MG63 (cell line): ENCODE results near the gene CFAP77. TPM values are rescaled to one million over a fixed set of nuclear protein-coding genes. Genes with fewer than 3 reads are reported as not detected.

ENCODE experiments used
- DNase-seq: peaks from one replicate; pipeline ENCODE4 v3.0.0-alpha.2; 2020
- H3K27me3 ChIP-seq: fragments of 250-450 bp; sonication (Bioruptor Pico); 2 replicates; pipeline ENCODE4 v1.5.1; 2020; ENCODE audit warnings: mild to moderate bottlenecking, moderate library complexity
- H3K36me3 ChIP-seq: fragments of 250-450 bp; sonication (Bioruptor Pico); 2 replicates; pipeline ENCODE4 v1.5.1; 2020; ENCODE audit warnings: mild to moderate bottlenecking, moderate library complexity
- H3K4me3 ChIP-seq: fragments of 250-450 bp; sonication (Bioruptor Pico); 2 replicates; pipeline ENCODE4 v1.5.1; 2020; ENCODE audit warnings: mild to moderate bottlenecking, moderate library complexity
- H3K9me3 ChIP-seq: fragments of 250-450 bp; sonication (Bioruptor Pico); 2 replicates; pipeline ENCODE4 v1.5.1; 2020; ENCODE audit warnings: mild to moderate bottlenecking, moderate library complexity
- total RNA-seq: library from RNA; depleted of rRNA; stranded (reverse); fragments of >200 nt; shearing (Covaris generic); gene quantifications from 2 replicates; pipeline ENCODE4 v1.2.3, GENCODE V29; 2014; ENCODE audit warnings: low replicate concordance

Gene CFAP77
- total RNA-seq, 1 experiment from 2014 or later: not detected

GRCh38 chr9:132401824-132402223 lies 8.2 kb upstream of the CFAP77 start:
- no peaks in the 10 kb centered on the region for H3K27me3 ChIP-seq
- H3K36me3 ChIP-seq: peaks cover 42% of the 10 kb centered on the region
- no peak for DNase-seq
- H3K4me3 ChIP-seq: no peak overlapping the region
- no peaks in the 10 kb centered on the region for H3K9me3 ChIP-seq

- DNase-seq: no peak
- Histone ChIP-seq H3K9me3 (no peaks in the 10 kb centered on the region), H3K27me3 (peaks cover 2% of the 10 kb centered on the region; the same call in 1 of the 2 replicates), H3K4me3 (no peak overlapping the region), H3K36me3 (peaks cover 27% of the 10 kb centered on the region)
Observed at GRCh38 chr9:132404228-132404881, 5.7 kb upstream of the CFAP77 start.

- DNase-seq: peak; percentile 92
- H3K9me3 ChIP-seq: no peaks in the 10 kb centered on the region
- peaks cover 14% of the 10 kb centered on the region for H3K36me3 ChIP-seq
- H3K4me3 ChIP-seq: peak within 1 kb of the TSS; percentile 73
- H3K27me3 ChIP-seq: peaks cover 16% of the 10 kb centered on the region
Observed at GRCh38 chr9:132406554-132407122, 3.4 kb upstream of the CFAP77 start, which contains the start of gene TTF1. Gene TTF1, minus strand, starts transcription at chr9:132406840. Its CDS starts 4,019 bp downstream, at chr9:132402821.

GRCh38 chr9:132407196-132407595 lies 2.8 kb upstream of the CFAP77 start:
- Histone ChIP-seq H3K9me3 (no peaks in the 10 kb centered on the region), H3K36me3 (peaks cover 8% of the 10 kb centered on the region), H3K4me3 (peak overlapping the region; percentile 73), H3K27me3 (peaks cover 22% of the 10 kb centered on the region)
- DNase-seq: no peak

- H3K36me3 ChIP-seq: peaks cover 5% of the 10 kb centered on the region; the same call in 1 of the 2 replicates
- peaks cover 33% of the 10 kb centered on the region for H3K27me3 ChIP-seq
- no peaks in the 10 kb centered on the region for H3K9me3 ChIP-seq
- no peak for DNase-seq
- no peak overlapping the region for H3K4me3 ChIP-seq
Observed at GRCh38 chr9:132408521-132408920, 1.5 kb upstream of the CFAP77 start.

- Histone ChIP-seq H3K36me3 (no peaks in the 10 kb centered on the region), H3K4me3 (no peak overlapping the region), H3K27me3 (peaks cover 54% of the 10 kb centered on the region), H3K9me3 (no peaks in the 10 kb centered on the region)
- DNase-seq: no peak
Observed at GRCh38 chr9:132410642-132411041, 631 bp downstream of the CFAP77 start.

- peak; percentile 27 for DNase-seq
- Histone ChIP-seq H3K4me3 (no peak overlapping the region), H3K27me3 (peaks cover 58% of the 10 kb centered on the region), H3K9me3 (no peaks in the 10 kb centered on the region), H3K36me3 (no peaks in the 10 kb centered on the region)
Observed at GRCh38 chr9:132411091-132411508, 1.1 kb downstream of the CFAP77 start.

GRCh38 chr9:132412089-132412488 lies 2.1 kb downstream of the CFAP77 start:
- H3K27me3 ChIP-seq: peaks cover 65% of the 10 kb centered on the region
- H3K4me3 ChIP-seq: no peak overlapping the region
- peak; percentile 24 for DNase-seq
- no peaks in the 10 kb centered on the region for H3K9me3 ChIP-seq
- H3K36me3 ChIP-seq: no peaks in the 10 kb centered on the region

GRCh38 chr9:132413926-132414325 lies 3.9 kb downstream of the CFAP77 start:
- peaks cover 83% of the 10 kb centered on the region for H3K27me3 ChIP-seq
- no peak for DNase-seq
- H3K4me3 ChIP-seq: no peak overlapping the region
- H3K9me3 ChIP-seq: no peaks in the 10 kb centered on the region
- H3K36me3 ChIP-seq: no peaks in the 10 kb centered on the region

GRCh38 chr9:132414731-132415130 lies 4.7 kb downstream of the CFAP77 start:
- H3K27me3 ChIP-seq: peaks cover 86% of the 10 kb centered on the region
- no peak overlapping the region for H3K4me3 ChIP-seq

GRCh38 chr9:132415181-132415580 lies 5.2 kb downstream of the CFAP77 start:
- no peak for DNase-seq
- H3K27me3 ChIP-seq: peaks cover 84% of the 10 kb centered on the region
- no peaks in the 10 kb centered on the region for H3K9me3 ChIP-seq
- H3K36me3 ChIP-seq: no peaks in the 10 kb centered on the region
- no peak overlapping the region for H3K4me3 ChIP-seq

More at GRCh38 chr9:132414731-132415130, 4.7 kb downstream of the CFAP77 start:
- Histone ChIP-seq H3K9me3 (no peaks in the 10 kb centered on the region), H3K36me3 (no peaks in the 10 kb centered on the region)
- no peak for DNase-seq

- DNase-seq: no peak
- Histone ChIP-seq H3K36me3 (no peaks in the 10 kb centered on the region), H3K4me3 (no peak overlapping the region), H3K27me3 (peaks cover 55% of the 10 kb centered on the region), H3K9me3 (no peaks in the 10 kb centered on the region)
Observed at GRCh38 chr9:132418726-132419363, 8.8 kb downstream of the CFAP77 start.

GRCh38 chr9:132422574-132422973 lies 12.6 kb downstream of the CFAP77 start:
- Histone ChIP-seq H3K27me3 (peaks cover 27% of the 10 kb centered on the region), H3K9me3 (no peaks in the 10 kb centered on the region), H3K36me3 (no peaks in the 10 kb centered on the region), H3K4me3 (no peak overlapping the region)
- DNase-seq: no peak

- DNase-seq: no peak
- H3K36me3 ChIP-seq: no peaks in the 10 kb centered on the region
- peaks cover 19% of the 10 kb centered on the region for H3K27me3 ChIP-seq
- H3K4me3 ChIP-seq: no peak overlapping the region
- no peaks in the 10 kb centered on the region for H3K9me3 ChIP-seq
Observed at GRCh38 chr9:132423503-132423902, 13.5 kb downstream of the CFAP77 start.

- Histone ChIP-seq H3K9me3 (no peaks in the 10 kb centered on the region), H3K27me3 (peaks cover 11% of the 10 kb centered on the region), H3K4me3 (no peak overlapping the region), H3K36me3 (no peaks in the 10 kb centered on the region)
- no peak for DNase-seq
Observed at GRCh38 chr9:132424857-132425674, 15.1 kb downstream of the CFAP77 start.

GRCh38 chr9:132425675-132426062 lies 15.7 kb downstream of the CFAP77 start:
- Histone ChIP-seq H3K27me3 (peaks cover 13% of the 10 kb centered on the region), H3K36me3 (no peaks in the 10 kb centered on the region), H3K4me3 (no peak overlapping the region), H3K9me3 (no peaks in the 10 kb centered on the region)
- no peak for DNase-seq
